Panc1 (cell line): Measurements from ENCODE around the gene SLC19A3. TPM values are rescaled to one million over a fixed set of nuclear protein-coding genes. Genes with fewer than 3 reads are reported as not detected.
"Not testable (repeated sequence)": the region's sequence is repeated elsewhere in the genome, so short reads cannot be mapped to it uniquely, and the experiment has no call there.

Experiments
- ATAC-seq: fragments of 200-7000 bp; cut with Tn5 transposase; 2 replicates; pipeline ENCODE4 v1.9.1; 2020; ENCODE audit warnings: mild to moderate bottlenecking, moderate library complexity
- BruUV-seq: library from RNA; stranded (reverse); fragments of 400-500 nt; replicated peaks from 2 replicates; lab custom pipeline; 2021; lab: Mats Ljungman, UMichigan
- CTCF ChIA-PET: fragments of 300-600 bp; sonication (Branson Sonifier 250); formaldehyde crosslinking; loops from one replicate; lab custom pipeline; 2022; ENCODE audit warnings: antibody characterized with exemption; lab: Charles Lee
- POLR2A ChIA-PET: fragments of 300-600 bp; sonication (Branson Sonifier 250); formaldehyde crosslinking; loops from one replicate; lab custom pipeline; 2022; ENCODE audit warnings: antibody characterized with exemption; lab: Charles Lee
- DNase-seq: peaks from one replicate; pipeline ENCODE4 v3.0.0-alpha.2; 2010; ENCODE audit warnings: low read depth, low spot score
- H3K27ac ChIP-seq: 2 replicates; pipeline ENCODE4 v1.5.1; 2011; ENCODE audit warnings: mild to moderate bottlenecking, low read length, inconsistent platforms
- H3K27me3 ChIP-seq: fragments of 200-500 bp; sonication (Bioruptor generic); 2 replicates; pipeline ENCODE4 v1.6.0; 2014; ENCODE audit warnings: low read length, inconsistent platforms; ENCODE audit not compliant: control insufficient read depth, insufficient read depth
- H3K36me3 ChIP-seq: fragments of 200-500 bp; sonication (Bioruptor generic); 2 replicates; pipeline ENCODE4 v1.5.1; 2014; ENCODE audit warnings: inconsistent platforms, mild to moderate bottlenecking, low read length, moderate library complexity; ENCODE audit not compliant: control insufficient read depth, insufficient read depth
- H3K4me1 ChIP-seq: 2 replicates; pipeline ENCODE4 v1.5.1; 2011; ENCODE audit warnings: inconsistent platforms, mild to moderate bottlenecking, low read length, moderate library complexity; ENCODE audit not compliant: control insufficient read depth, insufficient read depth
- H3K4me3 ChIP-seq, 2 experiments: 2 replicates each; pipeline ENCODE4 v1.5.1; 2011 to 2012; ENCODE audit warnings: low read depth in 2 of 2, low read length in 2 of 2, mild to moderate bottlenecking in 2 of 2, inconsistent platforms in 1 of 2, moderate library complexity in 1 of 2
- H3K9me3 ChIP-seq: fragments of 200-500 bp; sonication (Bioruptor generic); 2 replicates; pipeline ENCODE4 v1.5.1; 2014; ENCODE audit warnings: low read depth, mild to moderate bottlenecking, inconsistent platforms, low read length, moderate library complexity; ENCODE audit not compliant: control insufficient read depth, insufficient read depth
- POLR2AphosphoS5 ChIP-seq: IDR thresholded peaks from 2 replicates; pipeline ENCODE4 v1.6.1; 2012; ENCODE audit warnings: mild to moderate bottlenecking, low read depth, low read length, moderate library complexity
- REST ChIP-seq, 2 experiments: IDR thresholded peaks; 2 replicates each; pipeline ENCODE4 v1.6.1; 2011 to 2012; ENCODE audit warnings: low read depth in 2 of 2, control low read depth in 1 of 2, low read length in 1 of 2, mild to moderate bottlenecking in 1 of 2, moderate library complexity in 1 of 2; ENCODE audit not compliant: insufficient read depth in 1 of 2
- SIN3A ChIP-seq: IDR thresholded peaks from 2 replicates; pipeline ENCODE4 v1.6.1; 2012; ENCODE audit warnings: low read depth, mild to moderate bottlenecking, low read length, moderate library complexity, borderline replicate concordance; ENCODE audit not compliant: insufficient read depth
- TCF7L2 ChIP-seq: IDR thresholded peaks from 2 replicates; pipeline ENCODE4 v1.6.1; 2011; ENCODE audit warnings: mild to moderate bottlenecking, low read depth, low read length, inconsistent platforms
- in situ Hi-C: cut with HindIII; loops from 2 replicates; pipeline ENCODE4 v1.10.0; 2016; ENCODE audit warnings: low sequenced_read_pairs, low pct_unique_long_range_greater_than_20kb
- intact Hi-C: fragments of 100-400 bp; cut with micrococcal nuclease; formaldehyde crosslinking; loops from one replicate; pipeline ENCODE4 v1.10.0; 2022; ENCODE audit not compliant: unreplicated experiment
- total RNA-seq: library from RNA; stranded (reverse); gene quantifications from one replicate; pipeline ENCODE4 v1.2.1, GENCODE V29; 2021; ENCODE audit not compliant: unreplicated experiment
- TF ChIP-seq, protein P1 (sequence below): fragments of 450-650 bp; IDR thresholded peaks from 2 replicates; pipeline ENCODE4 v1.5.1; 2017; ENCODE audit warnings: mild to moderate bottlenecking

SLC19A3 gene
- total RNA-seq, 1 experiment from 2014 or later: 0.28 TPM

- H3K36me3 ChIP-seq: no peaks in the 10 kb centered on the region
- BruUV-seq: no TSS peak
- DNase-seq: no peak
- TF ChIP-seq POLR2AphosphoS5 (no peak), REST (IDR thresholded peaks at IDR 0.05; ENCODE audit: insufficient read depth in 1 of 2, low read depth in 2 of 2, low read length in 1 of 2) (no peak), TCF7L2 (no peak), SIN3A (no peak)
- TF ChIP-seq, protein P1, sequence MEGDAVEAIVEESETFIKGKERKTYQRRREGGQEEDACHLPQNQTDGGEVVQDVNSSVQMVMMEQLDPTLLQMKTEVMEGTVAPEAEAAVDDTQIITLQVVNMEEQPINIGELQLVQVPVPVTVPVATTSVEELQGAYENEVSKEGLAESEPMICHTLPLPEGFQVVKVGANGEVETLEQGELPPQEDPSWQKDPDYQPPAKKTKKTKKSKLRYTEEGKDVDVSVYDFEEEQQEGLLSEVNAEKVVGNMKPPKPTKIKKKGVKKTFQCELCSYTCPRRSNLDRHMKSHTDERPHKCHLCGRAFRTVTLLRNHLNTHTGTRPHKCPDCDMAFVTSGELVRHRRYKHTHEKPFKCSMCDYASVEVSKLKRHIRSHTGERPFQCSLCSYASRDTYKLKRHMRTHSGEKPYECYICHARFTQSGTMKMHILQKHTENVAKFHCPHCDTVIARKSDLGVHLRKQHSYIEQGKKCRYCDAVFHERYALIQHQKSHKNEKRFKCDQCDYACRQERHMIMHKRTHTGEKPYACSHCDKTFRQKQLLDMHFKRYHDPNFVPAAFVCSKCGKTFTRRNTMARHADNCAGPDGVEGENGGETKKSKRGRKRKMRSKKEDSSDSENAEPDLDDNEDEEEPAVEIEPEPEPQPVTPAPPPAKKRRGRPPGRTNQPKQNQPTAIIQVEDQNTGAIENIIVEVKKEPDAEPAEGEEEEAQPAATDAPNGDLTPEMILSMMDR: no peak
- H3K27me3 ChIP-seq: no peaks in the 10 kb centered on the region
- intact Hi-C loops: no loop called here
- no peak overlapping the region for H3K4me3 ChIP-seq
- POLR2A ChIA-PET: no interaction called here
- no peak overlapping the region for H3K27ac ChIP-seq
- ATAC-seq: no peak
- H3K4me1 ChIP-seq: no peaks in the 10 kb centered on the region
- CTCF ChIA-PET: no interaction called here
- in situ Hi-C loops: no loop called here
- H3K9me3 ChIP-seq: no peaks in the 10 kb centered on the region
These were observed 46.5 kb downstream of the SLC19A3 start for GRCh38 chr2:227671170-227671905.

DNA sequence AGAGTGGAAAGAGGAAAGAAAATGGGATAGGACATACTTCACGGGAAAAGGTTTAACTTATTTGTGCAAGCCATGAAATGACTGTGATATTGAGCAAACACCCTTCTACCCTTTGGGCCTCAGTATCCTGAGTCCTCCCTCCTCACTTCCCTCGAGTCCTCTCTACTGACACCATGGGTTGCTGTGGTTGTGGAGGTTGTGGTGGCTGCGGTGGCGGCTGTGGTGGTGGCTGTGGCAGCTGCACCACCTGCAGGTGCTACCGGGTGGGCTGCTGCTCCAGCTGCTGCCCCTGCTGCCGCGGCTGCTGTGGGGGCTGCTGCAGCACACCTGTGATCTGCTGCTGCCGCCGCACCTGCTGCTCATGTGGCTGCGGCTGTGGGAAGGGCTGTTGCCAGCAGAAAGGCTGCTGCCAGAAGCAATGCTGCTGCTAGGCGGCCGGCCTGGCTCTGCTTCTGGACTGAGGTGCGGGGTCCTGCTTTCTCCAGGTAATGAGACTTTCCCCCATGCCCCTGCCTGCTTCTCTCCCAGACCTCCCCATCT lies 51.1 kb downstream of the SLC19A3 start, which contains the start of gene SCYGR5:
Gene SCYGR5 (plus strand): TSS at position 174 of the 540 bp plus-strand sequence. CDS start 0 bp downstream, at position 174.
- H3K4me3 ChIP-seq, H3K36me3 ChIP-seq, POLR2A ChIA-PET, H3K27ac ChIP-seq, H3K9me3 ChIP-seq, CTCF ChIA-PET, H3K27me3 ChIP-seq, H3K4me1 ChIP-seq, in situ Hi-C loops, DNase-seq, intact Hi-C loops, BruUV-seq, ATAC-seq: not testable (repeated sequence)
